Measurements from ENCODE around the gene HOXA1.

HOXA1 gene

DNA sequence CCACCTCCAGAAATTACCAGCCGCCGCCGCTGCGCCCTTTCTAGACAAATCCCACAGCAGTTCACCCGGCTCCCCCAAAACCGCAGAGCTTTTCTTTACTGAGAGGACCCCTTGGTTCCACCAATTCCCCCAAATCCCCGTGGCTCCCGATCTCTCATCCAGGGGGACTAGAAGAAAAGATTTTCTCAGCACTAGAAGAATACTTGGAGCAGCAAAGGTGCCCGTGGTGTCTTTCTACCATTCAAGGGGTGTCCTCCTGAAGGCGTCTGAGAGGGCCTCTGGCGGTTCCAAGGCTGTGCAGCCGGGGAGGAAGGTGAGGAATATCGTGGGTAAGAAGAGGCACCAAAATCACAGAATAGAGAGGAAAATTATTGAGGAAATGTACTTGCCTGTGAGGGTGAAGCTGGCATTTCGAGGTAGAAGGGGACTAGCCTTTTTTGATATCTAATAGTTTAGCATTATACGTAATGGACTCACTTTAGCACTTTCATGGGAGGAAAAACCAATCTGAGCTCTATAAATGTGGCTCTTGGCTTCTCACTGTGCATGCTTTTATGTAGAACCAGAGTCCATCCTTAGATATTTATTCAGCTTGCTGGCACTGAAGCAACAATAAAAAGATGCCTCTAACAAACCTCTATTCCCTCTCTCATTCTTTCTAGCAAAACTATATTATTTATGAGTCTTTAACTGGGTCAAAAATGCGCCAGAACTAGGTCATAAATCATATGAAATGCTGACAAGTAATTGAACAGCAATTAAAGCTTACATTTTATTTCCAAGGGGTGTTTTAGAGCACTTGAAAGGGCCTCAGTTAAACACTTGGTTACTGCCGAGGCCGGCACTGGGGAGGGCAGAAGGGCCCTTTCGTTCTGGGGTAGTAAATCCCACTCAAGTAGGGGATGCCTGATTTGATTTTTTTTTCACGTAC lies 20.5 kb upstream of the HOXA1 start:
- H3K4me3 ChIP-seq (ENCODE audit: low read depth, low read length), result peak overlapping the region; percentile 44
- no peak overlapping the region for H3K27ac ChIP-seq
- in situ Hi-C loops (cut with HindIII; ENCODE audit: low pct_ligation_motif_present, low sequenced_read_pairs), result no loop called here
- TF ChIP-seq, protein P1, sequence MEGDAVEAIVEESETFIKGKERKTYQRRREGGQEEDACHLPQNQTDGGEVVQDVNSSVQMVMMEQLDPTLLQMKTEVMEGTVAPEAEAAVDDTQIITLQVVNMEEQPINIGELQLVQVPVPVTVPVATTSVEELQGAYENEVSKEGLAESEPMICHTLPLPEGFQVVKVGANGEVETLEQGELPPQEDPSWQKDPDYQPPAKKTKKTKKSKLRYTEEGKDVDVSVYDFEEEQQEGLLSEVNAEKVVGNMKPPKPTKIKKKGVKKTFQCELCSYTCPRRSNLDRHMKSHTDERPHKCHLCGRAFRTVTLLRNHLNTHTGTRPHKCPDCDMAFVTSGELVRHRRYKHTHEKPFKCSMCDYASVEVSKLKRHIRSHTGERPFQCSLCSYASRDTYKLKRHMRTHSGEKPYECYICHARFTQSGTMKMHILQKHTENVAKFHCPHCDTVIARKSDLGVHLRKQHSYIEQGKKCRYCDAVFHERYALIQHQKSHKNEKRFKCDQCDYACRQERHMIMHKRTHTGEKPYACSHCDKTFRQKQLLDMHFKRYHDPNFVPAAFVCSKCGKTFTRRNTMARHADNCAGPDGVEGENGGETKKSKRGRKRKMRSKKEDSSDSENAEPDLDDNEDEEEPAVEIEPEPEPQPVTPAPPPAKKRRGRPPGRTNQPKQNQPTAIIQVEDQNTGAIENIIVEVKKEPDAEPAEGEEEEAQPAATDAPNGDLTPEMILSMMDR (IDR thresholded peaks at IDR 0.05; ENCODE audit: low read depth, low read length, missing control alignments), result no peak
- H3K27me3 ChIP-seq (replicated peaks), result peaks cover 91% of the 10 kb centered on the region
- no peak for DNase-seq
- H3K36me3 ChIP-seq (replicated peaks), result no peaks in the 10 kb centered on the region

DNA sequence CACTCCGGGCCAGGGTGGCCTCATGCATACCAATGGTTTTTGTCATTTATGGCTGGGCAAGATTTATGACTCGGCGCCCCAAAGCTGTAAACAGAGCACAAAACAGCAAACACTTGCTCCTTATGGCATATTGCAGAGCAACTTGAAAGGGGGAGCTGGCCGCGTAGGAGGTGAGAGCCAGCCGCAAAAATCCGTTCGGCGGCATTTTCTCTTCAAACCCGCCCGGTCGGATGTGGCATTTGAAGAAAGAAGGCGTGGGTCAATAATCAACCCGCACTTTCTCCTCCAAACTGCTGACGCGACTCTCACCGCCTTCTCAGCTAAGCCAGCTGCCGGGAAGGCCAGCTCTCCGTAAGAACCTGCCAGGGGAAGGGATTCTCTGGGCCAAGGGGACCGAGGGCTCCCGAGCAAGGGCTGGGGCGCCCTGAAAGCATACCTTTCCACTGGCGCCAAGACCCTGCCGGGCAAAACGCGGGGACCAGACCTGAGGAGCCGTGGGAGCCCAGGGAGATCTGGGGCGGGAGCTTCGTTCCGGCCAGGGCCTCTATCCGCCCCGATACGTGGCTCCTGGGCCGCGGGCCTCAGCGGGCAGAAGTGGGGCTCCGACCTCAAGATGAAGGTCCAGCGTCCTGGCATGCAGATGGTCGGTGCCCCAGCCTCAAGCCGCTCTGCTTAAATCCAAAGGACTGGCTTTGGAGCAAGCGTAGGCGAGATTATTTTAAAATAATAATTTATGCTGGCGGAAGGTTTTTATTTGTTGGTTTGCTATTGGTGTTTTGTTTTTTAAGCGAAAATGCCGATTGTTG lies 19.6 kb upstream of the HOXA1 start:
- Histone ChIP-seq H3K27me3 (replicated peaks) (peaks cover 91% of the 10 kb centered on the region), H3K4me3 (ENCODE audit: low read depth, low read length) (peak overlapping the region; percentile 44), H3K36me3 (replicated peaks) (no peaks in the 10 kb centered on the region), H3K27ac (no peak overlapping the region)
- in situ Hi-C loops (cut with HindIII; ENCODE audit: low pct_ligation_motif_present, low sequenced_read_pairs), result no loop called here
- TF ChIP-seq, protein P1 (IDR thresholded peaks at IDR 0.05; ENCODE audit: low read depth, low read length, missing control alignments), result no peak
- DNase-seq, result no peak

DNA sequence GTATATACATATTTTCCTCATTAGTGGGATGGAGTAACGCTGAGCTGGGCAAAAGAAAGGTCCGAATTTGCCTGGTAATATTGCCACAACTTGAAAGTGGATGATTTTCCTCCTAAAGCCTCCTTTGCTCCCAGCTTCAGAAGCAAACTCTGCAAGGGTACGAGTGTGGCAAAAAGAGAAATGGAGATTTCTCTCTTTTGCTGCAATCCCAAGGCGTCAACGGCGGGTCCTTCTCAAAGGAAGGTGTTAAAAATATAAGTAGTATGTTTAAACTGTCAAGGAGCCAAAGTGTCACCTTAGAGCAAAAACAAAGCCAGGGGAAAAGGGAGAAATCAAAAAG lies 19.1 kb upstream of the HOXA1 start:
- Histone ChIP-seq H3K4me3 (ENCODE audit: low read depth, low read length) (peak overlapping the region; percentile 44), H3K27ac (no peak overlapping the region), H3K36me3 (replicated peaks) (no peaks in the 10 kb centered on the region), H3K27me3 (replicated peaks) (peaks cover 92% of the 10 kb centered on the region)
- in situ Hi-C loops (cut with HindIII; ENCODE audit: low pct_ligation_motif_present, low sequenced_read_pairs), result no loop called here
- DNase-seq, result no peak
- TF ChIP-seq, protein P1 (IDR thresholded peaks at IDR 0.05; ENCODE audit: low read depth, low read length, missing control alignments), result no peak

DNA sequence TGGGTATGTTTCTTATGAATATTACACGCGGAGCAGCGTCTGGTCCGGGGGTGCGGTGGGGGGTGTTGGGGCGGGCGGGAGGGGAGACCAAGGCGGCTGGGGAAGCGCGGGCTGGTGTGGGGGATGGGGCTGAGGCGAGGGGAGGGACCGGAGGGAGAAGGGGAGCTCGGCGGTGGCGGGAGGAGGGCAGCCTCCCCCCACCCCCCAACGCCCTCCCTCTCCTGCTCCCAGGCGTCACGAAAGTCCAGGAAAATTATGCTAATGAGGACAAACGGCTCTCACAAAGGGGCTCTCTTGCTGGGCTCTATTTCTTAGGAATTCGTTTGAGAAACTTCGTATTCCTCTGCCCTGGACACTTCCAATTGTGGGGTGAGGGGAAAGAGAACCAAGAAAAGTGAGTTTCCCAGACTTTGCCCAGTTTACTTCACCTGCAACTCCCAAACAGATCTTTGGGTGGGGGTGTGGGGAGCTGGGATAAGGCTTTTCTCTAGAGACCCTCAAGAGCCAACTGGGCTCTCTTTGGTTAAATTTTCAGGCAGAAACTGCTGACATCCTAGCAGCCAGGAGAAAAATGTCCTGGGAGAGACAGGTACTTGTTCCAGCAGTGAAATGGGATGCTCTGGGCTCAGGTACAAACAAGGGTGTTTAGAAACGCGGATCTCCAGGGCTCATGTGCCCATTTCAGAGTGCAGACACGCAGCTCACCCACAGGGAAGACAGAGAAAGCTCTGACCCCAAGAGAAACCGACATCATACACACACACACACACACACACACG lies 18.4 kb upstream of the HOXA1 start:
- Histone ChIP-seq H3K27me3 (replicated peaks) (peaks cover 92% of the 10 kb centered on the region), H3K36me3 (replicated peaks) (no peaks in the 10 kb centered on the region), H3K27ac (no peak overlapping the region), H3K4me3 (ENCODE audit: low read depth, low read length) (peak overlapping the region; percentile 57)
- DNase-seq, result no peak
- in situ Hi-C loops (cut with HindIII; ENCODE audit: low pct_ligation_motif_present, low sequenced_read_pairs), result no loop called here
- TF ChIP-seq, protein P1 (IDR thresholded peaks at IDR 0.05; ENCODE audit: low read depth, low read length, missing control alignments), result no peak

DNA sequence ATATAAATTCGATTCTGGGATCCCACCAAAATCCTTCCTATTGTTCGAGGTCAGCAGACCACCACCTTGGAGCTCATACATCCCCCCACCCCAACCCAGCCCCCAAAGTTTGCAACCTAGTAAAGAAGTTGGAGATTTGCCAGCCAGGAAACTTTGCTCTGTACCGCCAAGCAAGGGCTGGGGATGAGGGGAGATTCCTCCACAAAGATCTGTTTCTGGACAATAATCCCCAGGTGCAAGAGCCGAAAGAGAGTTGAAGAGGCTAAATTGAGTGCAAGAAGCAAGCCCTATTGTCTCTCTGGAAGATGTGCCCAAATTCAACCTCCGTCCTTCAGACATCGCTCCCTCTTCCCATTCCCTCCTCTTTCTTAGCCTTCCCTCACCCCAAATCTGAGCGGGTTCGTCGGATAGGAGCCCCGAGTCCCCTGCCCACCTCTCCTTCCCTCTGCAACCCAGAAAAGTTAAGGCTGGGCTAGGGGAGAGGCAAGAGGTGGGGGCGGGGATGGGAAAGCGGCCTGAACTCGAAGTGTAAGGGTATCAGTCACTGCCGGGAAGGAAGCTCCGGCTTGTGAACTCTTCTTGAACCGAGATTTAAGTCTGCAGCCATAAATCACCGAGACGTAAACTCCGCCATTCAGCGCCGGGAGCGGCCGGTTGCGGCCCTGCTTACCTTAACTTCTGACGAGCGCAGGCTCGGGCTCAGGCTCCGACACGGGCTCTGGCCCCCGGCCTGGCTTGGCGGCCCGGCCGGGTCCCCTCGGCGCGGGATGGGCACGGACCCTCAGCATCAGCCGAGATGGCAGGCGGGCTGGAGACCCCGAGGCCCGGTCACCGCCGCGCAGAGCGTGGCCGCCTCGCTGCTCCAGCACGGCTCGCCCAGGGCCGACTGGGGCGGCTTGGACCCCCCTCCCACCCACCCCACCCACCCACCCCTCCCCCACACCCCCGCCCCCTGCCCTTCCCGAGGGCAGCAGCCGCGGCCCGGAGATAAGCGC lies 17.5 kb upstream of the HOXA1 start:
- in situ Hi-C loops (cut with HindIII; ENCODE audit: low pct_ligation_motif_present, low sequenced_read_pairs), result no loop called here
- Histone ChIP-seq H3K36me3 (replicated peaks) (no peaks in the 10 kb centered on the region), H3K4me3 (ENCODE audit: low read depth, low read length) (peak overlapping the region; percentile 57), H3K27me3 (replicated peaks) (peaks cover 93% of the 10 kb centered on the region), H3K27ac (no peak overlapping the region)
- TF ChIP-seq, protein P1 (IDR thresholded peaks at IDR 0.05; ENCODE audit: low read depth, low read length, missing control alignments), result no peak
- no peak for DNase-seq
